ENCODE data around the gene HOATZ. TPM values are rescaled to one million over a fixed set of nuclear protein-coding genes. Genes with fewer than 3 reads are reported as not detected.

HOATZ gene
- total and polyA plus RNA-seq, 10 donors = not detected

GRCh38 chr11:111540937-111541253 is 26.3 kb downstream of the HOATZ start:
- DNase-seq = no peak
- H3K36me3 ChIP-seq = peaks cover 0 to 8% (median 0%) of the 10 kb centered on the region in 6 donors
- 1 to 10% (median 2%) methylated on average over 6 to 22 of the region's 22 CpGs for WGBS, 5 donors
- TF ChIP-seq POLR2AphosphoS5 (IDR thresholded peaks at IDR 0.05) = no peak
- TF ChIP-seq POLR2A (IDR thresholded peaks at IDR 0.05) = no peak
- TF ChIP-seq CTCF (IDR thresholded peaks at IDR 0.05 in 8 of 11, conservative IDR thresholded peaks at IDR 0.05 in 3 of 11) = no peak
- H3K9me3 ChIP-seq = no peaks in the 10 kb centered on the region
- H3K4me1 ChIP-seq = peaks cover 0 to 39% (median 28%) of the 10 kb centered on the region in 6 donors
- intact Hi-C loops (cut with DNase I; ENCODE audit: low total_unique reads) = no loop called here
- peaks cover 0 to 54% (median 22%) of the 10 kb centered on the region in 7 donors for H3K27me3 ChIP-seq (replicated peaks in 1 of 7)
- H3K27ac ChIP-seq = peak overlapping the region; percentile 55 to 85 (median 79)
- H3K4me3 ChIP-seq = peak overlapping the region; percentile 31 to 79 (median 52)

- intact Hi-C loops (cut with DNase I; ENCODE audit: low total_unique reads) = no loop called here
- DNase-seq = peak; percentile 75
- WGBS, 5 donors = 3 to 7% (median 5%) methylated on average over 23 to 41 of the region's 41 CpGs
Measured at GRCh38 chr11:111541254-111542061, 26.9 kb downstream of the HOATZ start.

GRCh38 chr11:111542606-111543275 is 28.2 kb downstream of the HOATZ start:
- no peak for DNase-seq
- Histone ChIP-seq H3K27me3 (replicated peaks in 1 of 7) (peaks cover 0 to 46% (median 22%) of the 10 kb centered on the region in 7 donors), H3K9me3 (no peaks in the 10 kb centered on the region), H3K27ac (no peak overlapping the region), H3K4me3 (no peak overlapping the region), H3K4me1 (peaks cover 0 to 39% (median 28%) of the 10 kb centered on the region in 6 donors), H3K36me3 (peaks cover 0 to 9% (median 0%) of the 10 kb centered on the region in 6 donors)
- WGBS, 5 donors = 55 to 82% (median 67%) methylated on average over 10 of the region's 10 CpGs
- intact Hi-C loops (cut with DNase I; ENCODE audit: low total_unique reads) = no loop called here
- TF ChIP-seq POLR2AphosphoS5 (IDR thresholded peaks at IDR 0.05) (no peak), CTCF (IDR thresholded peaks at IDR 0.05 in 8 of 11, conservative IDR thresholded peaks at IDR 0.05 in 3 of 11) (no peak), POLR2A (IDR thresholded peaks at IDR 0.05) (no peak)

More at GRCh38 chr11:111541254-111542061, 26.9 kb downstream of the HOATZ start:
- peaks cover 0 to 39% (median 28%) of the 10 kb centered on the region in 6 donors for H3K4me1 ChIP-seq
- peak overlapping the region; percentile 31 to 79 (median 52) for H3K4me3 ChIP-seq
- peaks cover 0 to 49% (median 22%) of the 10 kb centered on the region in 7 donors for H3K27me3 ChIP-seq (replicated peaks in 1 of 7)
- H3K9me3 ChIP-seq = no peaks in the 10 kb centered on the region
- H3K36me3 ChIP-seq = peaks cover 0 to 9% (median 0%) of the 10 kb centered on the region in 6 donors
- H3K27ac ChIP-seq = peak overlapping the region; percentile 55 to 85 (median 79)
- peak; percentile 12 to 64 (median 39) for TF ChIP-seq POLR2AphosphoS5 (IDR thresholded peaks at IDR 0.05)
- no peak for TF ChIP-seq CTCF (IDR thresholded peaks at IDR 0.05 in 8 of 11, conservative IDR thresholded peaks at IDR 0.05 in 3 of 11)

- H3K9me3 ChIP-seq = no peaks in the 10 kb centered on the region
- intact Hi-C loops (cut with DNase I; ENCODE audit: low total_unique reads) = no loop called here
- peaks cover 0 to 13% (median 0%) of the 10 kb centered on the region in 6 donors for H3K36me3 ChIP-seq
- H3K4me3 ChIP-seq = no peak overlapping the region
- TF ChIP-seq CTCF (IDR thresholded peaks at IDR 0.05 in 8 of 11, conservative IDR thresholded peaks at IDR 0.05 in 3 of 11) (no peak), POLR2AphosphoS5 (IDR thresholded peaks at IDR 0.05) (no peak), POLR2A (IDR thresholded peaks at IDR 0.05) (no peak)
- no peak overlapping the region for H3K27ac ChIP-seq
- 89 to 97% (median 93%) methylated on average over 2 of the region's 2 CpGs for WGBS, 5 donors
- H3K27me3 ChIP-seq (replicated peaks in 1 of 7) = no peaks in the 10 kb centered on the region
- DNase-seq = no peak
- H3K4me1 ChIP-seq = no peaks in the 10 kb centered on the region
Measured at GRCh38 chr11:111548525-111548924, 33.9 kb downstream of the HOATZ start.

Measured in spleen (tissue), 11 donors.